ENCODE measurements around the gene TTC39C. TPM values are rescaled to one million over a fixed set of nuclear protein-coding genes. Genes with fewer than 3 reads are reported as not detected.

Gene TTC39C
- total and polyA plus RNA-seq, 2 experiments from 2014 or later = 69.4 to 136 TPM

- no peaks in the 10 kb centered on the region for H3K9me3 Mint-ChIP-seq
- Histone ChIP-seq H3K4me3 (no peak overlapping the region), H4K20me1 (replicated peaks; ENCODE audit: insufficient read depth) (peaks cover 42% of the 10 kb centered on the region), H3K36me3 (ENCODE audit: insufficient read depth) (no peaks in the 10 kb centered on the region), H3K27ac (ENCODE audit: low read depth) (no peak overlapping the region; the same call in 1 of the 2 replicates), H3K9me2 (ENCODE audit: insufficient read depth) (no peaks in the 10 kb centered on the region), H2AFZ (no peak overlapping the region), H3K27me3 (ENCODE audit: insufficient read depth) (no peaks in the 10 kb centered on the region), H3K4me1 (ENCODE audit: insufficient read depth) (peaks cover 81% of the 10 kb centered on the region), H3F3A (replicated peaks; ENCODE audit: low read depth) (peaks cover 22% of the 10 kb centered on the region; the same call in 1 of the 2 replicates), H3K4me2 (peak overlapping the region; percentile 21), H3K79me2 (replicated peaks; ENCODE audit: insufficient read depth) (peaks cover 99% of the 10 kb centered on the region)
- no peak overlapping the region for H3K27ac Mint-ChIP-seq
- ATAC-seq (no peak), DNase-seq (ENCODE audit: low spot score) (no peak)
- H3K4me1 Mint-ChIP-seq = peaks cover 67% of the 10 kb centered on the region
- peaks cover 8% of the 10 kb centered on the region for H3K27me3 Mint-ChIP-seq (ENCODE audit: insufficient read depth, low read depth, poor library complexity)
- no peak overlapping the region for H3K4me3 Mint-ChIP-seq
- TF ChIP-seq, protein P1, sequence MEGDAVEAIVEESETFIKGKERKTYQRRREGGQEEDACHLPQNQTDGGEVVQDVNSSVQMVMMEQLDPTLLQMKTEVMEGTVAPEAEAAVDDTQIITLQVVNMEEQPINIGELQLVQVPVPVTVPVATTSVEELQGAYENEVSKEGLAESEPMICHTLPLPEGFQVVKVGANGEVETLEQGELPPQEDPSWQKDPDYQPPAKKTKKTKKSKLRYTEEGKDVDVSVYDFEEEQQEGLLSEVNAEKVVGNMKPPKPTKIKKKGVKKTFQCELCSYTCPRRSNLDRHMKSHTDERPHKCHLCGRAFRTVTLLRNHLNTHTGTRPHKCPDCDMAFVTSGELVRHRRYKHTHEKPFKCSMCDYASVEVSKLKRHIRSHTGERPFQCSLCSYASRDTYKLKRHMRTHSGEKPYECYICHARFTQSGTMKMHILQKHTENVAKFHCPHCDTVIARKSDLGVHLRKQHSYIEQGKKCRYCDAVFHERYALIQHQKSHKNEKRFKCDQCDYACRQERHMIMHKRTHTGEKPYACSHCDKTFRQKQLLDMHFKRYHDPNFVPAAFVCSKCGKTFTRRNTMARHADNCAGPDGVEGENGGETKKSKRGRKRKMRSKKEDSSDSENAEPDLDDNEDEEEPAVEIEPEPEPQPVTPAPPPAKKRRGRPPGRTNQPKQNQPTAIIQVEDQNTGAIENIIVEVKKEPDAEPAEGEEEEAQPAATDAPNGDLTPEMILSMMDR (conservative IDR thresholded peaks at IDR 0.05; ENCODE audit: low read depth in 2 of 2) = no peak
- TF ChIP-seq, protein P2, sequence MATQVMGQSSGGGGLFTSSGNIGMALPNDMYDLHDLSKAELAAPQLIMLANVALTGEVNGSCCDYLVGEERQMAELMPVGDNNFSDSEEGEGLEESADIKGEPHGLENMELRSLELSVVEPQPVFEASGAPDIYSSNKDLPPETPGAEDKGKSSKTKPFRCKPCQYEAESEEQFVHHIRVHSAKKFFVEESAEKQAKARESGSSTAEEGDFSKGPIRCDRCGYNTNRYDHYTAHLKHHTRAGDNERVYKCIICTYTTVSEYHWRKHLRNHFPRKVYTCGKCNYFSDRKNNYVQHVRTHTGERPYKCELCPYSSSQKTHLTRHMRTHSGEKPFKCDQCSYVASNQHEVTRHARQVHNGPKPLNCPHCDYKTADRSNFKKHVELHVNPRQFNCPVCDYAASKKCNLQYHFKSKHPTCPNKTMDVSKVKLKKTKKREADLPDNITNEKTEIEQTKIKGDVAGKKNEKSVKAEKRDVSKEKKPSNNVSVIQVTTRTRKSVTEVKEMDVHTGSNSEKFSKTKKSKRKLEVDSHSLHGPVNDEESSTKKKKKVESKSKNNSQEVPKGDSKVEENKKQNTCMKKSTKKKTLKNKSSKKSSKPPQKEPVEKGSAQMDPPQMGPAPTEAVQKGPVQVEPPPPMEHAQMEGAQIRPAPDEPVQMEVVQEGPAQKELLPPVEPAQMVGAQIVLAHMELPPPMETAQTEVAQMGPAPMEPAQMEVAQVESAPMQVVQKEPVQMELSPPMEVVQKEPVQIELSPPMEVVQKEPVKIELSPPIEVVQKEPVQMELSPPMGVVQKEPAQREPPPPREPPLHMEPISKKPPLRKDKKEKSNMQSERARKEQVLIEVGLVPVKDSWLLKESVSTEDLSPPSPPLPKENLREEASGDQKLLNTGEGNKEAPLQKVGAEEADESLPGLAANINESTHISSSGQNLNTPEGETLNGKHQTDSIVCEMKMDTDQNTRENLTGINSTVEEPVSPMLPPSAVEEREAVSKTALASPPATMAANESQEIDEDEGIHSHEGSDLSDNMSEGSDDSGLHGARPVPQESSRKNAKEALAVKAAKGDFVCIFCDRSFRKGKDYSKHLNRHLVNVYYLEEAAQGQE (IDR thresholded peaks at IDR 0.05; ENCODE audit: unreplicated experiment) = no peak
- no peak for TF ChIP-seq ZNF462 (CRISPR knock-in tag; IDR thresholded peaks at IDR 0.05)
- no peak for TF ChIP-seq ETS1 (IDR thresholded peaks at IDR 0.05)
- no peak for TF ChIP-seq EZH2phosphoT487 (IDR thresholded peaks at IDR 0.05; ENCODE audit: unreplicated experiment)
- TF ChIP-seq ZNF331 (CRISPR knock-in tag; IDR thresholded peaks at IDR 0.05; ENCODE audit: low read depth) = no peak
- TF ChIP-seq JUNB (IDR thresholded peaks at IDR 0.05; ENCODE audit: unreplicated experiment) = no peak
- no peak for TF ChIP-seq STAT1 (IDR thresholded peaks at IDR 0.05; ENCODE audit: unreplicated experiment)
- no peak for TF ChIP-seq EZH2 (IDR thresholded peaks at IDR 0.05; ENCODE audit: low read depth, unreplicated experiment)
- no peak for TF ChIP-seq NANOG (IDR thresholded peaks at IDR 0.05; ENCODE audit: borderline replicate concordance)
- H3K36me3 Mint-ChIP-seq (ENCODE audit: low read depth) = no peaks in the 10 kb centered on the region; the same call in 2 of the 3 replicates
Measured at GRCh38 chr18:24021505-24021904, 7.0 kb downstream of the TTC39C start.

Measured in GM23338 (cell line).